ENCODE measurements around the gene CDT1.

Gene CDT1

DNA sequence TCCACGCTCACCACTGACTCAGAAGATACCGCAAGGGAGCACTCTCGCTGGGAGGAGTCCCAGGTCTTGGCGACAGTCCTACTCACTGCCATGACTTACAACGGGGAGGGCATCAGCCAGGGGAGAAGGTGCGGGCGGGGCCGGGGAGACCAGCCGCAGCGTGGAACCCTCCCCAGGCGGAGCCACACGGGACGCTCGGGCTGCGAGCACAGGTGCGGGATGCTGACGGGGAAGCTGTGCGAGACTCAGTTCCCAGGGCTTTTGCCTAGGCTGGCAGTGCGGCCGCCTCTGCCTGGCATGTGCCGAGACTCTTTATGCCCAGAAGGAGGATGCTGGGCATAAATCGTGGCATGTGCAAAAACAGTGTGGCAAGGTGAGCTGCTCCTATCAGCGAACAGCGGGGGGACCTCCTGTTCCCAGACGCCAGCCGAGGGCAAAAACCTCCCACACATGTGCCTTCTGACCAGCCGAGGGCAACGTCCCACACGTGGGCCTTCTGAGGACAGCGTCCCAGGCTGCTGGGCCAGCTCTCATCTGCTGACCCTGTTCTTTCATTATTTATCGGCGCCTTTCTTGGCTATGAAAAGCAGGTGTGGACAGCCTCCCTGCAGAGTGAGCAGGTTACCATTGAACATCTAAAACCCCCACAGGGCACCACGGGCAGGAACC lies 47.1 kb downstream of the CDT1 start:
- TF ChIP-seq, protein P1, sequence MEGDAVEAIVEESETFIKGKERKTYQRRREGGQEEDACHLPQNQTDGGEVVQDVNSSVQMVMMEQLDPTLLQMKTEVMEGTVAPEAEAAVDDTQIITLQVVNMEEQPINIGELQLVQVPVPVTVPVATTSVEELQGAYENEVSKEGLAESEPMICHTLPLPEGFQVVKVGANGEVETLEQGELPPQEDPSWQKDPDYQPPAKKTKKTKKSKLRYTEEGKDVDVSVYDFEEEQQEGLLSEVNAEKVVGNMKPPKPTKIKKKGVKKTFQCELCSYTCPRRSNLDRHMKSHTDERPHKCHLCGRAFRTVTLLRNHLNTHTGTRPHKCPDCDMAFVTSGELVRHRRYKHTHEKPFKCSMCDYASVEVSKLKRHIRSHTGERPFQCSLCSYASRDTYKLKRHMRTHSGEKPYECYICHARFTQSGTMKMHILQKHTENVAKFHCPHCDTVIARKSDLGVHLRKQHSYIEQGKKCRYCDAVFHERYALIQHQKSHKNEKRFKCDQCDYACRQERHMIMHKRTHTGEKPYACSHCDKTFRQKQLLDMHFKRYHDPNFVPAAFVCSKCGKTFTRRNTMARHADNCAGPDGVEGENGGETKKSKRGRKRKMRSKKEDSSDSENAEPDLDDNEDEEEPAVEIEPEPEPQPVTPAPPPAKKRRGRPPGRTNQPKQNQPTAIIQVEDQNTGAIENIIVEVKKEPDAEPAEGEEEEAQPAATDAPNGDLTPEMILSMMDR (conservative IDR thresholded peaks at IDR 0.05), result no peak

GRCh38 chr16:88851616-88852015 lies 48.0 kb downstream of the CDT1 start:
- H3K27ac ChIP-seq, result no peak overlapping the region
- TF ChIP-seq, protein P1 (conservative IDR thresholded peaks at IDR 0.05), result no peak

More for the DNA sequence above, 47.1 kb downstream of the CDT1 start:
- no peak overlapping the region for H3K27ac ChIP-seq

DNA sequence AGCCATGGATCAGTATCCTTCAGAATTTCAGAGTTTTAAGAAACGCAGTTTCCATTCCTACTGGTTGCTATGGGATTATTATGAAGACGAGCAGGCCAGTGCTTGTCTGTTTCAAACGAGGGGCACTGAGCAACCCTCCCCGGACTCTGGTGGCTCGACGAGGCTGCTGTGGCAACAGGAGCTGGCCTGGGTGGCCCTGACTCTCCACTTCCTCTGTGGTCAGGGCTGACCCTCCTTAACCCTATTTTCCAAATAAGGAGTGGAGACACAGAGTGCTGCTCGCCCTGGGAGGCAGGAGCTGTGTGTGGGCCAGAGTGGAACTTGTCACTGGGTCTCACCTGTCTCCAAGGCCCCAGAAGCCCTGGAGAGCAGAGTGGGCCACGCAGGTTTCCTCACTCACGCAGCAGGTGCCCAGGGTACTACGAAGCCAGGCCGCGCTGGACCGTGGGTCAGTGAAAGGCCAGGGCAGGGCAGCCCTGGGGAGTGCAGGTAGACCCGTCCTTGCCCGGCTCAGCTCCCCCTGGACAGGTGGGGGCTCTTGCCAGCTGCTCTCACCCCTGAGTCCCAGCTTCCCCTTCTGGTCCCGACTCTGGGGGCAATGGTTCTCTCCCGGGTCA lies 49.8 kb downstream of the CDT1 start:
- TF ChIP-seq, protein P1 (conservative IDR thresholded peaks at IDR 0.05), result no peak
- H3K27ac ChIP-seq, result no peak overlapping the region

- H3K27ac ChIP-seq, result no peak overlapping the region
- TF ChIP-seq, protein P1 (conservative IDR thresholded peaks at IDR 0.05), result no peak
Measured at GRCh38 chr16:88854306-88855111, 50.9 kb downstream of the CDT1 start.

DNA sequence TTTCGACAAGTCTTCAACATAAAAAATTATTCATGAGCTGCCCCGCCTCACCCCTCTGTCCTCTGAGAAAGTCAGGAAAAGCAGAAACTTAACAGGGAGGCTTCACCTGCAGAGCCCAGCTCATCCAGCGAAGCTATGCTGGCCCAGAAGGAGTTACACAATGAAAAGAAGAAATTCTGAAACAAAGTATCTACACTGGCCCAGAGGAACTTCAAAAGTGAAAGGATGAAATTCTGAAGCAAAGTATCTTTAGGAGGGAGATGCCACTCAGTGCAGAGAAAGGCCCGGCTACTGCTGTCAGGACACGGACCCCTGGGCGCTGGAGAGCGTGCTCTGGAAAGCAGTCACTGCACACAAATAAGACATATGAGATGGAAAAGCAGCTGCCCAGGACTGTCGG lies 51.6 kb downstream of the CDT1 start:
- TF ChIP-seq, protein P1 (conservative IDR thresholded peaks at IDR 0.05), result no peak
- H3K27ac ChIP-seq, result no peak overlapping the region

GRCh38 chr16:88855736-88856121 lies 52.1 kb downstream of the CDT1 start:
- no peak overlapping the region for H3K27ac ChIP-seq
- TF ChIP-seq, protein P1 (conservative IDR thresholded peaks at IDR 0.05), result no peak

DNA sequence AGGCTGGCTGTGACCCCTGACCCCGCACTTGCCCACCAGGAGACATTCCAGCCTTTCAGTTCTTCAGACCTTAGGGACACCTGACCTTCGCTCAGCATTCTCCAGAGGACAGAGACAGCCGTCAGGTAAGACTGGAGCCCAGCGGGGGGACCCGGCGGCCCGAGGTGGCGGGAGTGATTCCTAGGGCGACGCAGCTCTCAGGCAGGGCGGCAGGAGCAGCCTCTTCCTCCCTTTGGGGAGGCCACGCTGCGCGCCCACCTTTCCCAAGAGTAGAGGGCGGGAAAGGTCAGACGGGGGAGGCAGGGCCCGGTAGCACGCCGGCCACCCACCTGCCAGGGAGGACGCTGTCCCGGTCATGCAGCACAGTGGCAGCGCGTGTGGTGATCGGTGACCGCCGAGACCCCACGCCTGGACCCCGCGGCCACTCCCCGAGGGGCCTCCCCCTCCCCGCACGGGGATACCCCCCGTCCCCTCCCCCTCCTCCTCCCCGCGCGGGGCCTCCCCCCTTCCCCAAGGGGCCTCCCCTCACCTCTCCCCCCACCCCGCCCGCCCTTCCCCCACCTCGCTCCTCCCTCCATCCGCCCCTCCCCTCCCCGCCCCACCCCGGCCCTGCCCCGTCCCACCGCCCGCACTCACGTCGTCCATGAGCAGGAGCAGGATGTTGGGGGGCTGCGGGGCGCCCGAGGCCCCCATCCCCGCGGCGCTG lies 52.7 kb downstream of the CDT1 start:
- TF ChIP-seq, protein P1 (conservative IDR thresholded peaks at IDR 0.05), result no peak
- no peak overlapping the region for H3K27ac ChIP-seq
